Upper lobe of left lung (tissue), 4 donors: ENCODE results near the gene TBC1D9B.

Experiments used
- CTCF ChIP-seq, 6 experiments: fragments of 450-650 bp in 4 of 6; fragments of 200-600 bp in 2 of 6; sonication (generic) in 2 of 6; IDR thresholded peaks; one replicate each; pipeline ENCODE4 v1.5.1; 2016 to 2019; ENCODE audit warnings: antibody characterized with exemption in 6 of 6
- POLR2AphosphoS5 ChIP-seq, 2 donors: sonication (generic); formaldehyde crosslinking; IDR thresholded peaks; one replicate each; pipeline ENCODE4 v1.5.1; 2017; ENCODE audit warnings: antibody characterized with exemption in 2 of 2

- TF ChIP-seq CTCF (IDR thresholded peaks at IDR 0.05) (no peak), POLR2AphosphoS5 (IDR thresholded peaks at IDR 0.05) (no peak)
These were observed 29.3 kb downstream of the TBC1D9B start for GRCh38 chr5:179878222-179879002.
